CD1c-positive myeloid dendritic cell (primary cell): ENCODE measurements around the gene AGAP5.
"Not testable (repeated sequence)": the region's sequence is repeated elsewhere in the genome, so short reads cannot be mapped to it uniquely, and the experiment has no call there.

Source experiments
- DNase-seq: peaks from one replicate; pipeline ENCODE4 v3.0.0-alpha.2; 2016; ENCODE audit errors: extremely low spot score

The AGAP5 gene

DNA sequence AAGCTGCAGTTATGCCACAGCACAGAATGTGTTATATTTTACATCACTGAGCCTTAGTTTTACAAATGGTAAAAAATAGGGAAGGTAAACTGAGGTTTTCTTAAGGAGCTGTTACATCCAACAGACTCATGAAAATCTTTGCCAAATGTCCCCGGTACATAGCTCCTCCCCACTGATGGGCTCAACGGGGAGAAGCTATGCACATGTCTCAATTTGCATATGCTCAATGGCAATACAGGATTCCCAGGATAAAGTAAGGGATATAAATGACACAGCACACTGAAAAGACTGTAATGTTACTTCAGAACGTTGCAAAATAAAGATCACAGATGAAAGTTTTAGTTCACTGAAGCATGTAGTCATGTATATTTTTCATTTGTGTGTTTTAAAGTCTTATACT lies 16.6 kb upstream of the AGAP5 start:
- DNase-seq: not testable (repeated sequence)

DNA sequence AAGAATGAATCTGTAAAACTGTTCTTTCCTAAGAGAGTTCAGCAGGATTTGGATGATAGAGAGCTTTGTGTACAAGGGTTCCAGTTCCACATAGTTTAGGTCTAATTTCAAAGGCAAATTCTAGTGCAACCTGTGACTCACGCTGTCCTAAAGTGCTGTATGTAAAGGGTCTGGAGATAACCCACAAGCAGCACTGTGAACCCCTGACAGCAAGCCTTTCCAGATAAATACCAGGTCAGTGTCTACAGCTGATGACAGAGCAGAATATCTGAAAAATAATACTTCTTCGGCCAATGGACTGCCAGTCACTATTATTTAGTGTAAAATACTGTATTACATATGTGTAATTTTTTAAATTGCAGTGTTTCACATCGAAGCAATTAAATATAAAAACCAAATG lies 16.0 kb upstream of the AGAP5 start:
- DNase-seq: not testable (repeated sequence)

DNA sequence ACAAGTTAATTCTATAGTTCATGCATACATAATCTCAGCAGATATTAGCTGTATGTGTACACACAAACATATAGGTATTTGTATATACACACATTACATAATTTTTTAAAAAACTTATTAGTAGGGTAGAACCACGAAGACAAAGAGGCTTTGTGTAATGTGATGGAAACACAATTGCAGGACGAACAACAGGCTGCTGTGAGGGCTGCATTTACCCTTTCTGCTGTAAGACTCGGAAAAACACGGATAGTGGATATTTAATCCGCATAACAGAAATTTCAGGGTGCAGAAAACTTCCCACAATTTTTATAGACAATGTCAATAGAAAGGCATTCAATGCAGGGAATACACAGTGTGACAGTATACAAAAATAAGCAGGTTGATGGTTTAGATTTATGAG lies 13.8 kb upstream of the AGAP5 start:
- DNase-seq: not testable (repeated sequence)

DNA sequence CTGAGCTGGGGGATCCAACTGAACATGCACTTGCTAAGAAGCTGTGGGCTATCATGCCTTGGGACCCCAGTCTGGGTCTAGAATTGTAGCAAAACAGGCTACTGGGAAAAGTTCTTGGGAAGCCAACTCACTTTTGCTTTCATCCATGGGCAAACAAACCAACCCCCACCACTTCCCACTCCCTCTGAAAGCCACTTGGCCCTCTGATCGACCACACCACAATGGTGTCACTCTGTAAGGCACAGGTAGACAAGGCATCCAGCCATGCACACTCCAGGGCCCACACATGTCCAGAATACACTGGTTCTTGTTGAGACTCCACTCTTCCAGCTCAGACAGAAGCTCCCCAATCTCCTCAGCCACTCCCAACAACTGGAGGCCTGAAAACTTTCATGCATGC lies 10.2 kb upstream of the AGAP5 start:
- DNase-seq: not testable (repeated sequence)

DNA sequence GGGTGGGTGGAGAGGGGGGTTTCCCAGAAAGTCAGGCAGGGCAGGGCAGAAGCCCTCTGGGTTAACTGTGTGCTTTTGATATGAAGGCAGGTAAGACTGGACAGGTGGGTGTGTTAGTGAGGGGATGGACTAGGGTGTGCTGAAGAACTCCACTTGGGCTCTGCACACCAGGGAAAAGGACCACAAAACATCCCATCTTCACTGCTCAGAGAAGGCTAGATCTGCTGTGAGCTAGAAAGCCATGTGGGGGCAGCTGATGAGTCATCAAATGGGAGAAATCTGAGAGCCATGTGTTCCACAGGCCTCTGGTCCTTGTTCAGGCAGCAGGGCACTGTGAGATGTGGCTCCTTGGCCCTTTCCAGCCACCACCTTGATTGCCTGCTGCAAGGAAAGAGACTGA lies 9.7 kb upstream of the AGAP5 start:
- not testable (repeated sequence) for DNase-seq

DNA sequence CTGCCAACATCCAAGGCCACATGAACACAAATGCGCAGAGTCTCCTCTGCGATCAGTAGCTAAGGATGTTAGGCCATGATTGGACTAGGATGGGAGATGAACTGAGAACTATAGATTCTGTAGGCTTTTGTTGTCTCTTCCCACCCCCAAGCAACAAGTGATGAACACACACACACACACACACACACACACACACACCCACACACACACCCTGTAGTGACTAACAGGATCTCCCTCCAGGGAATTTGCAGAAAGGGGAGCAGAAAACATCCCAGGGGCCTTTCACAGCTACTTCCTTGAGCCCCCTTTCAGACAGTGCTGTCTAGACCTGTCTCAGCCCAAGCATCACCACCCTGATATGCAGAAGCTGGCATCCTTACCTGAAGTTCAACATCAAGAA lies 8.6 kb upstream of the AGAP5 start:
- not testable (repeated sequence) for DNase-seq

DNA sequence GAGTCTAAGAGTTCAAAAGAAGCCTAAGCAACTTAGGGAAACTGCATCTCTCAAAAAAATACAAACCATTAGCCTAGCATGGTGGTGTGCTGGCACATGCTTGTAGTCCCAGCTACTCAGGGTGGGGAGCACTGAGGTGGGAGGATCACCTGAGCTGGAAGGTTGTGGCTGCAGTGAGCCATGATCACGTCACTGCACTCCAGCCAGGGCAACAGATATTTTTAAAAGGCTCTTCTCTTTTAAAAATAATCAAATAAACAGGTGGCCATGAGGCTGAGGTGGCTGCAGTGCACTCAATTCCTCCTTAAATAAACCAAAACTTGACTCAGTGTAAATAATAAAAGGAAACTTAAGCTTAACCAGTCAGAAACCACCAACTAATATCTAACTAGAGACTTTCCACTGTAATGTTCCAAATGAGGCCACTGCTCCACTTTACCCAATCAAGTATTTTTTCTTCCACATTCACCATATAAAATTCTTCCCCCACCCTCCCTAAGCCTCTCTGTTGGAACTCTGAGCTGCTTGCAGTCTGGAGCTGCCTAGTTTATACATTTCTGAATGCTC lies 7.7 kb upstream of the AGAP5 start:
- not testable (repeated sequence) for DNase-seq

DNA sequence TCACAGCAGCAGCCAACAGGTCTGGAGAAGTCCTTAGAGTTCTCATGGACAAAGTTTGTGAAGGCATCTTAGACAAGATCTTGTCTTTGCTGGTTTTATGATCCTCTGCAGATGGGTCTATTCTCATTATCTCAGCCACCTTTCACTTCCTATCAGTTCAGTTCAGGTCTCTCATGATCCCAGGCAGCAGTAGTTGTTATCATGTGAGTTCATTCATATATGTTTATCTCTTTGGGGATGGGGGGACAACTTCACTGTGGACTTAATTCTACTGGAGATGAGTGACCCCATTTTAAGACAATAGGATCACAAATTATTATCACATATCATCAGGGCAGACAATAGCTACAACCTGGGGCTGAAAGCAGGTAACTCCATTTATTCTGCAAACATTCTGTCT lies 6.0 kb upstream of the AGAP5 start:
- DNase-seq: not testable (repeated sequence)

DNA sequence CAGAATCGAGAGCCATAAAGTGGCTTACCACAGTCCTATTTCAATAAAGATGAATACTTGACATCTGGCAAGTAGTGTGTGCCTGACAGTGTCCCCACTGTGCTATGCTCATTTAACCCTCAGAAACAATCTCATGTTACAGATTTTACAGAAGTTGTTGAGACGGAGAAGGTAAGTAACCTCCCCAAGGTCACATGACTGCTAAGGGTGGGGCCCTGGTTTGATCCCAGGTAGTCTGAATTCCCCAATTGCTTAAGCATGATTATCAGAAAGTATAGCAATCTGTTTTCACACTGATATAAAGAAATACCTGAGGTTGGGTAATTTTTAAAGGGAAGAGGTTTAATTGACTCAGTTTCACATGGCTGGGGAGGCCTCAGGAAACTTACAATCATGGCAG lies 910 bp upstream of the AGAP5 start:
- not testable (repeated sequence) for DNase-seq

DNA sequence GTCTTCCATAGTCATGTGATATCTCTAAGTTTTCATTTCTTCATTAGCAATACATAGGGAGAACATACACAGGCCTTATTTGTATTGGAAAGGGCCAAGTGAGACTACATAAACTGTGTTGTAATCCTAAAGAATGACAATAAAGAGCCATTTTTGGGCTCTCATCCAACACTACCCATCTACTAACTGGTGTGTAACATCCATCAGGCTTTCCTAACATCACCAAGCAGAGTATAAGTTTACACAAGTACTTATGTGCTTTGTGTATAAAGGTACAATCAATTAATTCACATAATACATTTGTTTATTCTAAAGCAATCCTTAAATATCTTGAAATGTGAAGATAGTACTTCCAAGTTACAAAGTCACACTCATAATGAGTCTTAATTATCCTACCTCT lies 2.6 kb downstream of the AGAP5 start:
- not testable (repeated sequence) for DNase-seq

DNA sequence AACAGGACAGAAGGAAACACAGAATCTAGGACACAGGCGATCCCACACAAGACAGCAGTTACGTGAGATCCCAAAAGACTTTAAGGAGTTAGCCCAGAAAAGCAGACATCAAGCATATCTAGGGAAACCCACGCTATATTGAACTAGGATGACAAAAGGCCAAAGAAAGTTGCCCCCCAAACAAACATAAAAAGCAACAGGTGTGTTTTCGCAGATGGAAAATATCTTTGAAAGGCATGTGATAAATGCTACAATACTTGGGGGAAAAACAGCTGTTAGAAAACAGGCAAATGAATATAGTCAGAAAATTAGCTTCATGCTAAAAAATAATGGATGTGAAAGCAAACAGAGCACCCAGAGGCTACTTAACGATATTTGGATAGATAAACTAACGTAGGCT lies 7.2 kb downstream of the AGAP5 start:
- not testable (repeated sequence) for DNase-seq

DNA sequence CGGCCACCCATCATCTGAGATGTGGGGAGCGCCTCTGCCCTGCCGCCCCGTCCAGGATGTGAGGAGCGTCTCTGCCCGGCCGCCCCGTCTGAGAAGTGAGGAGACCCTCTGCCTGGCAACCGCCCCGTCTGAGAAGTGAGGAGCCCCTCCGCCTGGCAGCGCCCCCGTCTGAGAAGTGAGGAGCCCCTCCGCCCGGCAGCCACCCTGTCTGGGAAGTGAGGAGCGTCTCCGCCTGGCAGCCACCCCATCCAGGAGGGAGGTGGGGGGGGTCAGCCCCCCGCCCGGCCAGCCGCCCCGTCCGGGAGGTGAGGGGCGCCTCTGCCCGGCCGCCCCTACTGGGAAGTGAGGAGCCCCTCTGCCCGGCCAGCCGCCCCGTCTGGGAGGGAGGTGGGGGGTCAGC lies 8.3 kb downstream of the AGAP5 start:
- DNase-seq: not testable (repeated sequence)

DNA sequence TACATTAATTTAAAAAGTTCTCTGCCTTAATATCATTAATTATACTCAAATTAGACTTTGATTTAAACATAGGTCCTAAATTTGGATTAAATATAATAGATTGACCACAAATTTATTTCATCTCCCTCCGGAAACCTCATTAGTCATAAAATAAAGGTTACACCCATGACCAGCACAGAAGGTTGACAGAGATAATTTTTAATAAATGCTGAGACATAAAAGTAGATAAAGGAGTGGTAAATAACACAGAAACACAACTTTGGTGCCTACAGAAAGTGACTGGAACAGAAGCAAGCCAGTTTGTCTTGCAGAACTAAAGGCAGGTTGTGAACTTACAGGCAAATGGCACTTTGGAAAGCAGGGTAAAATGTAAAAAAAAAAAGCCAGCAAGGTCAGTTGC lies 10.3 kb downstream of the AGAP5 start:
- not testable (repeated sequence) for DNase-seq

DNA sequence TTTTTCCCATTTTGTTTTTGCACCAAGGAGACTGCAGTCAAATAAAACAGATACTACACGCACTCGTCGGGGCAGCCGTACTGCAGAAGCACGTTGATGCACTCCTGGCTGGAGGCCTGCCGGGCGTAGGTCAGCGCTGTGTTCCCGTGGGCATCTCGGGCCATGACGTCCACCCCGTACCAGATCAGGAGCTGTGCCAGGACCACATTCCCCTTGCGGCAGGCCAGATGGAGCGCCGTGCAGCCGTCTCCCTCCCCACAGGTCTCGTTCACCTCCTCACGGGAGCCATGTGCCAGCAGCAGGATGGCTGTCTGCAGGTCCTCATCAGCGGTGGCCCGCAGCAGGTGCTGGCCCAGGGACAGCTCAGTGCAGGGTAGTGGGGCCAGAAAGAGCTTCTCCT lies 23.4 kb downstream of the AGAP5 start:
- not testable (repeated sequence) for DNase-seq

DNA sequence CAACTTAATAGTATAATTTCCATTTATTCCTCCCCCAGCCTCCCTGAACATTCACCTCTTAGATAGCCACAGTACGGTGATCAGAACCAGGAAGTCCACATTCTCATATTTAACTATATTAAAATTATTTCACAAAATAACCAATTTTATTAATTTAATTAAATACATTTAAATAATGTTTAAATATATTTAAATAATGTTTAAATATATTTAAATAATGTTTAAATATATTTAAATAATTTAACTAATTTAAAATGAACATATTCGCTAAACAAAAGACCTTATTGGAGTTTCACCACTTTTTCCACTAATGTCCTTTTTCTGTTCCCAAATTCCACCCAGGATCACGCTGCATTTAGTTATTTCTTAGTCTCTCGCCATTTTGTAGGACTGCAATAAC lies 29.5 kb downstream of the AGAP5 start:
- DNase-seq: not testable (repeated sequence)

DNA sequence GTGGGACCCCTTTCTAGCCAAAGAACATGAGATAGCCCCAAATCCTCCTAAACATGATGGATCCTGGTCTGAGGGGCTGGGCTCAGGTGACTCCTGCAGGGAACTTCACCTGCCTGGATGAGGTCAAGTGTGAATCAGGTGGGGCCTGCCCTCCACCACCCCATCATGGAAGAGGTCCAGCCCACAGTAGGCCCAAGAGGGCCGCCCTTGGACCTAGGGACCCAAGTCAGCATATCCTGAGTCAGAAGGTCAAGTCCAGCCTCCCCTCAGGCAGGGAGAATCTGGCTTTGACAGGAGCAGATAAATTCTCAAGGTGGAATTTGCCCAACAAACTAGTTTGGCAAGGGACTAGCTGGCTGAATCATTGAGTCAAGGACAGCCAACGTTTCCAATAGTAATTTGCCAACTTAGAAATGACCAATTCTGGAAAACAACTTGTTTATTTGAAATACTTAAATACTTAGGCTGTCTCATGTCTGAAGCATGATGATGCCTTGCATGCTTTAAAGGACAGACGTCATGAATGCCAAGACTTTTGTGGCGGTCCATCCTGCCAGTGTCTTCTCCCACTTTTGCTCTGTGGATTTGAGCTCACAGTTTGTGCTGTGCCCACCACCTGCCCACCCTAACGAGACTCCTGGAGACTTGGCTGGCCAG lies 31.6 kb downstream of the AGAP5 start:
- not testable (repeated sequence) for DNase-seq

DNA sequence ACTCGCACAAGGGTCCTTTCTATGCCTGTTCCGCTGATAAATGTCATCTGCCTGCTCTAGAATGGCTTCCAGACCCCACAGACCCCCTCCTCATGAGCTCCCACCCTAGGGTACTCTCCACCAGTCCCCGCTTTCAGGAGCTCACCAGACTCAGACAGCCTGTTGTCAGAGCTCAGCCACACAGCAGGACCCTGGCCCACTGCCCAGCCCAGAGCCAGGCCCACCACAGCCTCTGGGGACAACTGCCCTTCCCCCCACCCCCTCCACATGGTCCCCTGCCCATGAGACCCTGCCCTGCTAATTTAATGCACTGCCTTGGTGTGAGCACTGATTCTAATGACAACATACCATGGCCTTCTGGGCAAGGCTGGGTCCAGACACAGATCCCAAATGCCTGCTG lies 32.3 kb downstream of the AGAP5 start:
- not testable (repeated sequence) for DNase-seq

DNA sequence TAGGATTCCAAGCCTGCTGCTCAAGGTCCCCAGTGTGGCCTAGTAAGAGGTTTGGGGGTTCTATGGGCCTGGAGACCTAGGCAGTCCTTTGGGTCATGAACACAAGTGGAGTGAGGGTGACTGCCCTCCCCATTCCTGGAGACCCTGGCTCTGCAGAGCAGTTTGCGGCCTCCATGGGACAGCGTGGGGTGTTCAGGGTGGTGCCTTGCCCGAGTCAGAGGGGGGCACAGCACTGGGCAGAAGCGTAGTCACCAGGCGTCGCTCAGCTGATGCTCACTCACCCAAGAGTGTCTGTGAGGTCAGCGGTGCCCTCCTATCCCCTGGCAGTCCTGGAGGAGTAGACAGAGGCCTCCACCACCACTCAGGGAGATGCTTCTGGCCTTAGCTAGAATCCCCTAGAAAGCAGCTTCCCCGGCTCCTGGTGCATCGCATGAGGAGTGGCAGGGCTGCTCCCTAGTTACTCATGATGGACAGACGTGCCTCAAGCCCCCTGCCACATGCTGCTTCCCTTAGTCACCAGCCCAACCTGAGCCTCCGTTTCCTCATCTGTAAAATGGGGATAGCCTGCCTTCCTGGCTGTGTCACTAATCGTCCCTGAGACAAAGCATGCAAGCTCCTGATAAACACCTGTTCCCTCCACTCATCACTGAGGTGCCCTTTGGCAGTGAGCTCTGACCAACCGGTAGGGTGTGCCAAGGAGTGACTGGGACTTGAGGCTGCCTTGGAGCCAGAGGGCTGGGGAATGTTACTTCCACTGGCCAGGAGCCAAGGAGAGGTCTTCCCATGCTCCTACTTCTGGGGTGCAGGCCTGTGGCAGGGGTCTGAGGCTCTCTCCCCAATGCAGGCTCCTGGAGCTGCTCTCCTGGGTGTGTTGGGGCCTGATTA lies 33.5 kb downstream of the AGAP5 start:
- not testable (repeated sequence) for DNase-seq

DNA sequence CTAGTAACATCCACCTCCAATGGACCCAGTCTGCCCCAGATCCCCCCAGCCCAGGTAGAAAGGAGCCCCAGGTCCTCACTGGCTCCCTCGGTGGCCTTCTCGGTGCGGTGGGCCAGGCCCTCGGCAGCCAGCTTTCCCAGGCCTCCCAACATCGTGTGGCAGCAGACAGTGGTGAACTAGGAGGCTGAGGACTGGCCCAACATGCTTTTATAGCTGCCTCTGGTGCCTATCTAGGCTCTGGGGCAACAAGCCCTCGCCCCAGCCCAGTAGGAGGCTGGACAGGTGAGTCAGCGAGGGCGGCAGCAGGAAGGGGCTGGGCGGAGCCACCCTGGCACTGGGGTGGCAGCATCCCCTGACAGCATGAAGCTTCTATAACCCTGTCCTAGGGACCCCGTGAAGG lies 34.3 kb downstream of the AGAP5 start:
- not testable (repeated sequence) for DNase-seq

DNA sequence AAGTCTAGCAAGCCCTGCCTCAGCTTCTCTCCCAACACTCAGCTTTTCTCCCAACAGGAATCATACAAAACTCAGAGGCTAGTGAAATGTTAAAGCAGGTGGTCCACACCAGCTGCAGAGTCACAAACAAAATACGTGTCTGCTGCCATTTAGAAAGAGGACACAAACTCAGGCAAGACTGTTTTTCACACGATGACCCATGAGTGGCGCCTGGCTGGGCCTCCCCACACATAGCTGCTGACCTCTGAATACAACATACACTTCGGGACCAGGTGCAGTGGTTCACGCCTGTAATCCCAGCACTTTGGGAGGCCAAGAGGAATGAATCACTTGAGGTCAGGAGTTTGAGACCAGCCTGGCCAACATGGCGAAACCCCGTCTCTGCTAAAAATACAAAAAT lies 35.2 kb downstream of the AGAP5 start:
- DNase-seq: not testable (repeated sequence)

DNA sequence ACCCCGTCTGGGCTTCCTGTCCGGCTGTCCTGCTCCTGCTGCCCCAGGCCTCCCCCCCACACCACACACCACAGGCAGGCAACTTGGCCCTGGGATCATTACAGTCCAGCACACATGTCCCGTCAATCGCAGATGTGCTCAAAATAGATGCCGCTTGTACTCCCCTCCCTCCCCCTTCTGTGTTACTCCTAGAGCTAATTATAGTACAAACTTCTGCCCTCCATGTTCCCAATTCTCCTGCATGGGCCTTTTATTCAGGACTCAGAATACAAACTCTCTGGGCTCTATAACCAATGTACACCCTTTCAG lies 42.0 kb downstream of the AGAP5 start, which contains the start of gene SYNPO2L:
TSS of gene SYNPO2L (minus strand) at position 40 of the 309 bp plus-strand sequence. CDS start 107 bp downstream, outside the sequence.
- DNase-seq: no peak

DNA sequence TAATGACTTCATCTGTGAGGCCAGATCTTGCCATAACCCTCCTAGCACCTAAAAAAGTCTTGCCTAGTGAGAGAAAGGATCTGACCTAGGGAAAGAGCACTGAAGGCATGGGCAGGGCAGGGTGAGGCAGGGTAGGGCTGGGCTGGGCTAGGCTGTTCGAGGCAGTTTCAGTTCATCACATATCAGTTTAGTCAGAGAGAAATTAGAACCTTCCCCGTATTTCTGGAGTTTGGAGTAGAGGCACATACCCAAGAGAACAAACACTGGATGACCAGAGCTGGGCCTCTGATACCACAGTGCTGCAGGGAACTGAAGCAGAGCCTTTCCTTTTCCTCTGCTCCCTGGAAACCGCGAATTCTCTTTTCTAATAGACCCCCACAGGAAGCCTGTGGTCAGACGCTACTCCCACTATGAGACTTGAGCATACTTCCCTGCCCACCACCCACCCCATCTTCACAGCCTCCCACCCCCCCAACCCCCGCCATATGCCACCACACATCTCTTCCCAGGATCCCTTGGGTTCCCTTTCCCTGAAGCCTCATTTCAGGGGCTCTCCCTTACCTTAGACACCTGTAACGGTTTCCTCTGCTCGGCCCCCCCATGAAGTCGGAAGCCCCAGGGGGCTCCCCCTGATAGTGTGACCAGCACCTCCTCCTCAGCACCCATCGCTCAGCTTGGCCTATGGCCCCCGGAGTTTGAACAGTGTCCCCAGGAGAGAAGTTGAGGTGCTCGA lies 42.5 kb downstream of the AGAP5 start:
- no peak for DNase-seq
